Muscle of leg (tissue), 11 donors: Measurements from ENCODE around the gene CYTIP. TPM values are rescaled to one million over a fixed set of nuclear protein-coding genes. Genes with fewer than 3 reads are reported as not detected.

Experiments
- DNase-seq: peaks from one replicate; pipeline ENCODE4 v3.0.0; 2013
- H3K27ac ChIP-seq: one replicate; pipeline ENCODE4 v1.5.1; 2013; ENCODE audit warnings: mild to moderate bottlenecking, low read length, control low read depth
- H3K27me3 ChIP-seq: one replicate; pipeline ENCODE4 v1.6.1; 2013; ENCODE audit warnings: low read length; ENCODE audit not compliant: control insufficient read depth, insufficient read depth
- H3K36me3 ChIP-seq: one replicate; pipeline ENCODE4 v1.6.1; 2013; ENCODE audit warnings: low read length; ENCODE audit not compliant: control insufficient read depth, insufficient read depth
- H3K4me1 ChIP-seq: one replicate; pipeline ENCODE4 v1.6.1; 2013; ENCODE audit warnings: low read length; ENCODE audit not compliant: control insufficient read depth, insufficient read depth
- H3K4me3 ChIP-seq: one replicate; pipeline ENCODE4 v1.5.1; 2013; ENCODE audit warnings: low read length, control low read depth
- H3K9me3 ChIP-seq: replicated peaks from 2 replicates; pipeline ENCODE4 v1.6.1; 2013; ENCODE audit warnings: low read depth, low read length; ENCODE audit not compliant: control insufficient read depth
- WGBS: methylation state at CpG from one replicate; pipeline ENCODE4 v1.1.5; 2013; ENCODE audit warnings: missing lambda C conversion rate; ENCODE audit not compliant: insufficient coverage; 5-methylcytosine and 5-hydroxymethylcytosine counted together
- polyA plus RNA-seq, 8 donors: library from polyadenylated mRNA; unstranded; fragments of 120-200 nt; gene quantifications; one replicate each; pipeline versions ENCODE4 v1.2.1 to v1.2.3, GENCODE V29; 2013; ENCODE audit warnings: inconsistent platforms in 1 of 8, low replicate concordance in 1 of 8; ENCODE audit not compliant: insufficient read length in 8 of 8, insufficient read depth in 1 of 8
- total RNA-seq: library from RNA; stranded (reverse); fragments of 120-200 nt; gene quantifications from one replicate; pipeline ENCODE4 v1.2.4, GENCODE V29; 2013

The CYTIP gene
- total and polyA plus RNA-seq, 9 donors = 0.43 to 3.5 (median 0.87) TPM

GRCh38 chr2:157479081-157480027 is 35.5 kb upstream of the CYTIP start:
- H3K36me3 ChIP-seq = no peaks in the 10 kb centered on the region
- WGBS = 78% methylated on average over 3 of the region's 7 CpGs
- no peaks in the 10 kb centered on the region for H3K27me3 ChIP-seq
- DNase-seq = no peak
- no peak overlapping the region for H3K27ac ChIP-seq
- no peaks in the 10 kb centered on the region for H3K4me1 ChIP-seq
- H3K4me3 ChIP-seq = no peak overlapping the region
- no peaks in the 10 kb centered on the region for H3K9me3 ChIP-seq

- Histone ChIP-seq H3K36me3 (no peaks in the 10 kb centered on the region), H3K27me3 (no peaks in the 10 kb centered on the region), H3K4me1 (no peaks in the 10 kb centered on the region), H3K27ac (no peak overlapping the region), H3K9me3 (no peaks in the 10 kb centered on the region), H3K4me3 (no peak overlapping the region)
- DNase-seq = no peak
Observed at GRCh38 chr2:157477919-157478318, 34.0 kb upstream of the CYTIP start.

- Histone ChIP-seq H3K27ac (no peak overlapping the region), H3K4me1 (no peaks in the 10 kb centered on the region), H3K4me3 (no peak overlapping the region), H3K9me3 (no peaks in the 10 kb centered on the region), H3K36me3 (no peaks in the 10 kb centered on the region), H3K27me3 (no peaks in the 10 kb centered on the region)
- DNase-seq = no peak
Observed at GRCh38 chr2:157476953-157477709, 33.2 kb upstream of the CYTIP start.

GRCh38 chr2:157475722-157476390 is 32.0 kb upstream of the CYTIP start:
- DNase-seq = no peak
- 88% methylated on average over 4 of the region's 12 CpGs for WGBS
- Histone ChIP-seq H3K27ac (no peak overlapping the region), H3K27me3 (no peaks in the 10 kb centered on the region), H3K36me3 (no peaks in the 10 kb centered on the region), H3K4me1 (no peaks in the 10 kb centered on the region), H3K4me3 (no peak overlapping the region), H3K9me3 (no peaks in the 10 kb centered on the region)

DNA sequence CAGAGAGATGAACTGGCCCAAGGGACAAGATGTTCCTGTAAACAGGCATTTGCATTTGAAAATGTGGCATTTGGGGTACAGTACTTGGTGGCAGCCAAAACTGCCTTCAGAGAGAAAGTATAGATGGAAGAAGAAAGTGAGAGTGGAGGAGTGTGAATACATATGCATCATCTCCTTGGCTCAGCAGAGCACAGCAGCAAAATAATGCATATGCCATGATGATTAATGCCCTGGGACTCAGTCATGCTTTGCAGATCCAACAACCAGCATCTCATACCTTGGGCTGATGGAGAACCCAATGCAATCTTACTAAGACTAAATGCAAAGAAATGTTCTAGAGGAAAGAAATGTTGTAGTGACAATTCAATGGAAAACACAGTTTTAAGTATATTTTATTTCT is 29.7 kb upstream of the CYTIP start:
- H3K36me3 ChIP-seq = no peaks in the 10 kb centered on the region
- no peak for DNase-seq
- no peak overlapping the region for H3K4me3 ChIP-seq
- H3K4me1 ChIP-seq = no peaks in the 10 kb centered on the region
- H3K27ac ChIP-seq = no peak overlapping the region
- H3K9me3 ChIP-seq = no peaks in the 10 kb centered on the region
- H3K27me3 ChIP-seq = no peaks in the 10 kb centered on the region

- 100% methylated on average over 1 of the region's 3 CpGs for WGBS
- no peaks in the 10 kb centered on the region for H3K9me3 ChIP-seq
- no peak for DNase-seq
- no peak overlapping the region for H3K4me3 ChIP-seq
- H3K27ac ChIP-seq = no peak overlapping the region
- H3K36me3 ChIP-seq = no peaks in the 10 kb centered on the region
- no peaks in the 10 kb centered on the region for H3K27me3 ChIP-seq
- no peaks in the 10 kb centered on the region for H3K4me1 ChIP-seq
Observed at GRCh38 chr2:157471078-157471477, 27.2 kb upstream of the CYTIP start.

- H3K36me3 ChIP-seq = no peaks in the 10 kb centered on the region
- no peaks in the 10 kb centered on the region for H3K27me3 ChIP-seq
- H3K4me1 ChIP-seq = peaks cover 2% of the 10 kb centered on the region
- no peak for DNase-seq
- no peaks in the 10 kb centered on the region for H3K9me3 ChIP-seq
- H3K27ac ChIP-seq = no peak overlapping the region
- no peak overlapping the region for H3K4me3 ChIP-seq
Observed at GRCh38 chr2:157470321-157470720, 26.4 kb upstream of the CYTIP start.

DNA sequence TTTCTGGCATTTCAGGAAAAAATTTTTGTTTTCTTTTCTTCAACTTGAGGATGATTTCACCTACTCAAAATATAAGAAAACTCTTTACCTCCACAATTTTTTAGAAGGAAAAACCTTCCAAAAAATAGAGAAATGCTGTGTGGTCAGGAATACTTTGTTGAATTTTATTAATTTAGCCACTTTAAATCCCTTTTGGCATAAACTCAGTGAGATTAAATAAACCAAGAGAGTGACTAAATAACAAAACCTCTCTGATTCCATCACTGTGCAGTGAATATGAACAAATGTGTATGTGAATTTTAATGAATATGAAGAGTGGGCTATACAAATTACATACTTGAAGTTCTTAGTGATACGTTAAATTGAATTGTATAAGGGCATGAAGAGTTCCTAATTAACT is 25.8 kb upstream of the CYTIP start:
- no peaks in the 10 kb centered on the region for H3K36me3 ChIP-seq
- no peaks in the 10 kb centered on the region for H3K9me3 ChIP-seq
- H3K27me3 ChIP-seq = no peaks in the 10 kb centered on the region
- DNase-seq = no peak
- H3K4me3 ChIP-seq = no peak overlapping the region
- H3K27ac ChIP-seq = no peak overlapping the region
- H3K4me1 ChIP-seq = peaks cover 2% of the 10 kb centered on the region
- no CpG with 5 or more reads among the region's 1 CpG for WGBS

GRCh38 chr2:157468931-157469708 is 25.2 kb upstream of the CYTIP start:
- DNase-seq = peak; percentile 66
- no peaks in the 10 kb centered on the region for H3K27me3 ChIP-seq
- WGBS = 100% methylated on average over 1 of the region's 8 CpGs
- H3K27ac ChIP-seq = peak overlapping the region; percentile 23
- H3K4me3 ChIP-seq = no peak overlapping the region
- H3K9me3 ChIP-seq = no peaks in the 10 kb centered on the region
- no peaks in the 10 kb centered on the region for H3K36me3 ChIP-seq
- H3K4me1 ChIP-seq = peaks cover 2% of the 10 kb centered on the region

DNA sequence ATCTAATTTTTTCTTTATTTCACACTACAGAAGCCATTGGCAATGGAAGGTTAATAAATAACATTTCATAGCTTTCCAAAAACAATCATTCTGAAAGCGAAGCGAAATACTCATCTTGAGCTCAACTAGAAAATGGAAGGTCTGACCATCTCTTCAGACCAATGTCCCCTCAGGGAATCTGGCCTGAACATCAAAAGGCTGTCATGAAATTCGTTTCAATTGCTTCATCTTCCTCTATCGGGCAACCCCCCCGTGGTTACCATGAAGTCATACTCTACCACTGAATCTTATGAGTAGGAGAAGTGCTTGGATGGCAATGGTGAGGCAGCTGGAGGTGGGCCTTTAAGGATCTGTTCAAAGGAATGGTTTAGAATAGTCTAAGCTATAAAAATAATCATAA is 22.9 kb upstream of the CYTIP start:
- H3K9me3 ChIP-seq = no peaks in the 10 kb centered on the region
- 94% methylated on average over 2 of the region's 5 CpGs for WGBS
- no peak for DNase-seq
- H3K4me3 ChIP-seq = no peak overlapping the region
- H3K27me3 ChIP-seq = no peaks in the 10 kb centered on the region
- H3K4me1 ChIP-seq = peaks cover 2% of the 10 kb centered on the region
- no peaks in the 10 kb centered on the region for H3K36me3 ChIP-seq
- no peak overlapping the region for H3K27ac ChIP-seq
